Stimulated activated naive B cell treated with anti-CD40 and anti-IgM and Interleukin-4, amounts not matched to agents 10 μg/mL and 1 μg/mL and 100 μg/mL, for 72 hours (primary cell): ENCODE measurements around the gene RPAP2.

Experiments used
- ATAC-seq, 2 donors: fragments of 150-1000 bp; cut with Tn5 transposase; replicated peaks; 2 replicates each; pipeline ENCODE4 v1.10.0; 2021; ENCODE audit warnings: moderate library complexity in 1 of 2
- DNase-seq: peaks from one replicate; pipeline ENCODE4 v3.0.0; 2021
- H3K27ac Mint-ChIP-seq: one replicate; pipeline ENCODE4 v1.8.0; 2022; ENCODE audit warnings: mild to moderate bottlenecking, mixed read lengths
- H3K27me3 Mint-ChIP-seq, 2 donors: one replicate each; pipeline ENCODE4 v1.8.0; 2022; ENCODE audit warnings: mixed read lengths in 2 of 2
- H3K36me3 Mint-ChIP-seq, 2 donors: one replicate each; pipeline ENCODE4 v1.8.0; 2022; ENCODE audit warnings: mixed read lengths in 2 of 2, mild to moderate bottlenecking in 1 of 2
- H3K4me1 Mint-ChIP-seq, 2 donors: one replicate each; pipeline ENCODE4 v1.8.0; 2022; ENCODE audit warnings: mixed read lengths in 2 of 2, mild to moderate bottlenecking in 1 of 2
- H3K4me3 Mint-ChIP-seq, 2 donors: one replicate each; pipeline ENCODE4 v1.8.0; 2022; ENCODE audit warnings: mild to moderate bottlenecking in 2 of 2, mixed read lengths in 2 of 2, moderate library complexity in 1 of 2
- H3K9me3 Mint-ChIP-seq, 2 donors: one replicate each; pipeline ENCODE4 v1.8.0; 2022; ENCODE audit warnings: mixed read lengths in 2 of 2, mild to moderate bottlenecking in 1 of 2

RPAP2 gene

GRCh38 chr1:92306020-92306419 is 7.2 kb downstream of the RPAP2 start:
- ATAC-seq (peak in 1 of 2 donors; percentile 16), DNase-seq (no peak)
- Mint-ChIP-seq H3K27ac (no peak overlapping the region), H3K9me3 (no peaks in the 10 kb centered on the region), H3K36me3 (peaks cover 16 to 25% of the 10 kb centered on the region in 2 donors), H3K4me3 (no peak overlapping the region), H3K4me1 (peaks cover 3 to 5% of the 10 kb centered on the region in 2 donors), H3K27me3 (no peaks in the 10 kb centered on the region)

- H3K9me3 Mint-ChIP-seq = no peaks in the 10 kb centered on the region
- peaks cover 3 to 5% of the 10 kb centered on the region in 2 donors for H3K4me1 Mint-ChIP-seq
- no peaks in the 10 kb centered on the region for H3K27me3 Mint-ChIP-seq
- H3K36me3 Mint-ChIP-seq = peaks cover 27 to 31% of the 10 kb centered on the region in 2 donors
- ATAC-seq = no peak
- DNase-seq = no peak
- no peak overlapping the region for H3K4me3 Mint-ChIP-seq
- no peak overlapping the region for H3K27ac Mint-ChIP-seq
These were observed 9.1 kb downstream of the RPAP2 start for GRCh38 chr1:92307980-92308379.

DNA sequence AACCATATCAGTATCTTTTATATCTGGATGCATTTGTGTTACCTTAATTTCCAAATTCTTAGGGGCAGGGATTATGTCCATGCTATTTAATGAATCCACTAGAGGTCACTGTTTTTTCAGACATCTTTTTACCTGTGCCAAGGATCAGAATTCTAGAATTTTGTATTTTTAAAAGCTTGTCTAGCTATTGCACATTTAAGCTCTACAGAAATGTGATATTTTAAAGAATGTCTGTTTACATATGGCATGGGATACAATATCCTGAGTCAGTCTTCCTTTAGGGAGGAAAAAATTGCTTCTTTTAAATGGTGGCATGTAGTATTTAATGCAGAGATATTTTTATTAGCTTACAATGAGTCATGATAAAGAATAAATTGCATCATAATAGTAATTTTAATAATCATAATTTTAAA is 11.3 kb downstream of the RPAP2 start:
- Mint-ChIP-seq H3K27ac (no peak overlapping the region), H3K9me3 (no peaks in the 10 kb centered on the region), H3K4me1 (peaks cover 3 to 5% of the 10 kb centered on the region in 2 donors), H3K27me3 (no peaks in the 10 kb centered on the region), H3K4me3 (no peak overlapping the region), H3K36me3 (peaks cover 27 to 37% of the 10 kb centered on the region in 2 donors)
- ATAC-seq (peak in 1 of 2 donors; percentile 47), DNase-seq (no peak)

DNA sequence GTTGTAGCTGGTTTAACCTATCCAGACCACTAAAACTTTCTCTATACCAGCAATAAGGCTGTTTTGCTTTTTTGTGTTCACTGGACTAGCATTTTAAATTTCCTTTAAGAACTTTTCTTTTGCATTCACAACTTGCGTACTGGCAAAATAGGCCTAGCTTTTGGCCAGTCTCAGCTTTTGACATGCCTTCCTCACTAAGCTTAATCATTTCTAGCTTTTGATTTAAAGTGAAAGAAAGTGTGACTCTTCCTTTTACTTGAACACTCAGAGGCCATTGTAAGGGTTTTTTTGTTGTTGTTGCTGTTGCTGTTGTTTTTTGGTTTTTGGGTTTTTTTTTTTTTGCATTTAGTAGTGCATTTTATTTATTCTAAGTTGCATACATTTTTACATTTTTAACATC is 15.2 kb downstream of the RPAP2 start:
- ATAC-seq (no peak), DNase-seq (no peak)
- no peak overlapping the region for H3K4me3 Mint-ChIP-seq
- H3K9me3 Mint-ChIP-seq = no peaks in the 10 kb centered on the region
- no peaks in the 10 kb centered on the region for H3K27me3 Mint-ChIP-seq
- peaks cover 30 to 36% of the 10 kb centered on the region in 2 donors for H3K36me3 Mint-ChIP-seq
- H3K27ac Mint-ChIP-seq = no peak overlapping the region
- H3K4me1 Mint-ChIP-seq = no peaks in the 10 kb centered on the region

DNA sequence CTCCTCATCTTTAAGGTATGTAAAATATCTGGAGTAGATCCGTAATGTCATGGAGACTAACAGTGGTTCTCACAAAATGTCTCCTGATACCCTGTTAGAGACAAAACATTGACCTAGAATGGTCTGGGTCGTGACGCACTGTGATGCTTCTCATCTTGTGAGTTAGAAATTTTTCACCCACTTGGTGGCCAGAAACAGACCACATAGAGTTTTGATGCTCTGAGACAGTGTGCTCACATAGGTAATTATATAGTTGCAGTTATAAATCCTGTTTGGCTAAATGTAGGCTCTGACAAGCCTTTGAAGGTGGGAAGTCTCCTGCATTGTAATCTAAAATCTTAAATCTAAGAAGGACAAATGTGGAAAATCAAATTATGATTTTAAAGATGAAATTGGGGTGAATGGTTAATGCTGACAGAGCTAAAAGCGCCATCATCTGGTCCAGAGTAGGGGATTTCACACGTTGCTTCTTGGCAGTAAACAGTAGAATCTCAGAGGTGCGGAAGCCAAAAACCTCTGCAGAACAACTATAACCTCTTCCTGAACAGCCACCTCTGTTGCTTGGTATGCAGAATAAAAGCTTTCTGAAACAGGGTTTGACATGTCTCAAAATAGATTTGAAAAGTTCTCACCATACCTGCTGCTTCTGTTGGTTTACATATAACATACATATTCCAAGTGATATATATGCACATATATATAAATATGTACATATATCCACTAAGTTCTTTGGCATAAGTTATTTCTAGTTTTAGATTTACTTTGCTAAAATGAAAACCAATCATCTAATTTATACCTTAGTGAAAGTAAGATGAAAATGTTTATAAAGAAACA is 17.1 kb downstream of the RPAP2 start:
- H3K4me3 Mint-ChIP-seq = no peak overlapping the region
- H3K27me3 Mint-ChIP-seq = no peaks in the 10 kb centered on the region
- ATAC-seq (no peak), DNase-seq (no peak)
- no peaks in the 10 kb centered on the region for H3K4me1 Mint-ChIP-seq
- H3K27ac Mint-ChIP-seq = no peak overlapping the region
- H3K9me3 Mint-ChIP-seq = no peaks in the 10 kb centered on the region
- H3K36me3 Mint-ChIP-seq = peaks cover 33 to 40% of the 10 kb centered on the region in 2 donors

GRCh38 chr1:92317836-92318493 is 19.1 kb downstream of the RPAP2 start:
- H3K4me3 Mint-ChIP-seq = no peak overlapping the region
- H3K27me3 Mint-ChIP-seq = no peaks in the 10 kb centered on the region
- ATAC-seq = no peak
- no peaks in the 10 kb centered on the region for H3K4me1 Mint-ChIP-seq
- no peak overlapping the region for H3K27ac Mint-ChIP-seq
- H3K9me3 Mint-ChIP-seq = no peaks in the 10 kb centered on the region
- H3K36me3 Mint-ChIP-seq = peaks cover 26 to 34% of the 10 kb centered on the region in 2 donors
- no peak for DNase-seq

GRCh38 chr1:92323473-92324453 is 24.9 kb downstream of the RPAP2 start:
- peaks cover 16 to 19% of the 10 kb centered on the region in 2 donors for H3K9me3 Mint-ChIP-seq
- peaks cover 60 to 61% of the 10 kb centered on the region in 2 donors for H3K36me3 Mint-ChIP-seq
- H3K4me1 Mint-ChIP-seq = no peaks in the 10 kb centered on the region
- H3K4me3 Mint-ChIP-seq = no peak overlapping the region
- ATAC-seq (no peak), DNase-seq (no peak)
- H3K27me3 Mint-ChIP-seq = no peaks in the 10 kb centered on the region
- H3K27ac Mint-ChIP-seq = no peak overlapping the region

- peaks cover 65% of the 10 kb centered on the region in 2 donors for H3K36me3 Mint-ChIP-seq
- H3K4me3 Mint-ChIP-seq = no peak overlapping the region
- DNase-seq = no peak
- H3K27me3 Mint-ChIP-seq = no peaks in the 10 kb centered on the region
- peaks cover 18 to 19% of the 10 kb centered on the region in 2 donors for H3K9me3 Mint-ChIP-seq
- H3K4me1 Mint-ChIP-seq = no peaks in the 10 kb centered on the region
- H3K27ac Mint-ChIP-seq = no peak overlapping the region
- ATAC-seq = no peak
These were observed 25.9 kb downstream of the RPAP2 start for GRCh38 chr1:92324784-92325183.

DNA sequence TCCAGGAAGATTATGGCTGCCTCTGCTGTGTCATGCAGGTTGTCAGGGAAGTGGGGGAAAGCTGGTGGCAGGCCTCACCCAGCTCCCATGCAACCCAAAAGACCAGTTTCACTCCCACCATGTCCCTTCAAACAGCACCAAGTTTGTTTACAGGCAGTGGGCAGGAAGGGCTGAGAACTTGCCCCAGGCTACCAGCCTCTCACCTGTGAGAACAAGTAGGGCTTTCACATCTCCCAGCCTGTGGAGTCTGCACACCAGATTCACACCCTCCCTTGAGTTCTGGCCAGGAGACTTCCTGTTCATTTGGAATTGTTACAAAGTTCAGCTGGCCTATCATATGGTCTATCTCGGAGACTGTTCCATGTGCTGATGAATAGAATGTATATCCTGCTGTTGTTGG is 27.8 kb downstream of the RPAP2 start:
- Mint-ChIP-seq H3K27me3 (no peaks in the 10 kb centered on the region), H3K36me3 (peaks cover 66 to 79% of the 10 kb centered on the region in 2 donors), H3K27ac (no peak overlapping the region), H3K4me1 (no peaks in the 10 kb centered on the region), H3K9me3 (peaks cover 18 to 19% of the 10 kb centered on the region in 2 donors), H3K4me3 (no peak overlapping the region)
- no peak for ATAC-seq
- DNase-seq = no peak

GRCh38 chr1:92327794-92328193 is 28.9 kb downstream of the RPAP2 start:
- H3K4me1 Mint-ChIP-seq = no peaks in the 10 kb centered on the region
- H3K27me3 Mint-ChIP-seq = no peaks in the 10 kb centered on the region
- peaks cover 64 to 79% of the 10 kb centered on the region in 2 donors for H3K36me3 Mint-ChIP-seq
- H3K9me3 Mint-ChIP-seq = peaks cover 18 to 19% of the 10 kb centered on the region in 2 donors
- DNase-seq (no peak), ATAC-seq (no peak)
- no peak overlapping the region for H3K27ac Mint-ChIP-seq
- no peak overlapping the region for H3K4me3 Mint-ChIP-seq

DNA sequence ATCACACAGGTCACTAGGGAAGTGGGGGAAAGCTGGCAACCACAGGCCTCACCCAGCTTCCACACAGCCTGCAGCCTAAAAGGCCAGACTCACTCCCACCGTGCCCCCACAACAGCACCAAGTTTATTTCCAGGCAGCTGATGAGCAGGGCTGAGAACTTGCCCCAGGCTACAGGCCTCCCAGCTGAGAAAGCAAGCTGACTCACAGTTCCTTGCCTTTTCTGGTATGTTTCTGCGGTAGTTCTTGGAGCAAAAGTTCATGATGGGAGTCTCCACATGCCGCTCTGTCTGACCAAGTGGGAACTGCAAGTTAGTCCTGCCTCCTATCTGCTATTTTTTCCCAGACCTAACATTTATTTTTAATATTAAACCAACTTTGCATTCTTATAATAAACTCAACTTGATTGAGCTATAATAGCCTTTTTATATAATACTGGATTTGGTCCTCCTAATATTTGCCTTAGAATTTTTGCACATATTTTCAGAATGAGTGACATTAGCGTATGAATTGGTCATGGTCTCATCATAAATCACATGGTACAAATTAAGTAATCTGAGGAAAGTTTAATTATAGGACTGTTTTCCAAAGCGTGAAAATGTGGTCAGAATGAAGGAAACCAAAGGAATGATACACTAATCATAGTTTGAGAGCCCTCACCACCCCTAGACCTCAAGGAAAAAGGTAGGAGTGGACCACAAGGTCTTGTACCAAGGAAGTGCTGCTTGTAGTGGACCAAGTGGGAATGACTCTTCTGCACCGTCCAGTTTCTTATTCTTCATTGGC is 30.7 kb downstream of the RPAP2 start:
- Mint-ChIP-seq H3K9me3 (peaks cover 18% of the 10 kb centered on the region in 2 donors), H3K4me1 (no peaks in the 10 kb centered on the region), H3K27me3 (no peaks in the 10 kb centered on the region), H3K4me3 (no peak overlapping the region), H3K36me3 (peaks cover 56 to 71% of the 10 kb centered on the region in 2 donors), H3K27ac (no peak overlapping the region)
- DNase-seq = no peak
- ATAC-seq = no peak

GRCh38 chr1:92333668-92334067 is 34.8 kb downstream of the RPAP2 start:
- Mint-ChIP-seq H3K4me3 (no peak overlapping the region), H3K36me3 (peaks cover 30 to 40% of the 10 kb centered on the region in 2 donors), H3K4me1 (no peaks in the 10 kb centered on the region), H3K27ac (no peak overlapping the region), H3K27me3 (no peaks in the 10 kb centered on the region), H3K9me3 (peaks cover 0 to 3% of the 10 kb centered on the region in 2 donors)
- peak in 1 of 2 donors; percentile 39 for ATAC-seq
- no peak for DNase-seq

GRCh38 chr1:92340154-92340553 is 41.3 kb downstream of the RPAP2 start:
- no peak overlapping the region for H3K27ac Mint-ChIP-seq
- no peaks in the 10 kb centered on the region for H3K27me3 Mint-ChIP-seq
- no peaks in the 10 kb centered on the region for H3K4me1 Mint-ChIP-seq
- DNase-seq = no peak
- H3K9me3 Mint-ChIP-seq = no peaks in the 10 kb centered on the region
- no peak for ATAC-seq
- H3K4me3 Mint-ChIP-seq = no peak overlapping the region
- H3K36me3 Mint-ChIP-seq = peaks cover 24 to 34% of the 10 kb centered on the region in 2 donors
